Large intestine (tissue), 3 donors: Measurements from ENCODE around the gene EGR4. TPM values are rescaled to one million over a fixed set of nuclear protein-coding genes. Genes with fewer than 3 reads are reported as not detected.

ENCODE experiments used
- DNase-seq, 2 donors: peaks; one replicate each; pipeline versions ENCODE4 v3.0.0 to v3.0.0-alpha.2; 2013
- H3K27ac ChIP-seq: one replicate; pipeline ENCODE4 v1.5.1; 2013; ENCODE audit warnings: low read length
- H3K27me3 ChIP-seq: 2 replicates; pipeline ENCODE4 v1.6.1; 2013; ENCODE audit warnings: low read length; ENCODE audit not compliant: control insufficient read depth, insufficient read depth
- H3K36me3 ChIP-seq: 2 replicates; pipeline ENCODE4 v1.6.1; 2013; ENCODE audit warnings: low read length; ENCODE audit not compliant: control insufficient read depth, insufficient read depth
- H3K4me1 ChIP-seq: one replicate; pipeline ENCODE4 v1.6.1; 2013; ENCODE audit warnings: low read length; ENCODE audit not compliant: control insufficient read depth, insufficient read depth
- H3K4me3 ChIP-seq: one replicate; pipeline ENCODE4 v1.5.1; 2013; ENCODE audit warnings: low read length
- H3K9me3 ChIP-seq: one replicate; pipeline ENCODE4 v1.6.1; 2013; ENCODE audit warnings: mild to moderate bottlenecking, low read depth, low read length, moderate library complexity; ENCODE audit not compliant: control insufficient read depth
- WGBS: methylation state at CpG from one replicate; pipeline ENCODE4 v1.1.5; 2013; ENCODE audit warnings: low lambda C conversion rate; ENCODE audit not compliant: insufficient coverage; 5-methylcytosine and 5-hydroxymethylcytosine counted together
- polyA plus RNA-seq: library from polyadenylated mRNA; unstranded; fragments of 120-200 nt; gene quantifications from one replicate; pipeline ENCODE4 v1.2.1, GENCODE V29; 2013

EGR4 gene
- polyA plus RNA-seq, 1 donor = 0.04 TPM

GRCh38 chr2:73291093-73291460, 2.3 kb downstream of the EGR4 start:
- Histone ChIP-seq H3K27me3 (peaks cover 90% of the 10 kb centered on the region), H3K4me1 (peaks cover 7% of the 10 kb centered on the region), H3K36me3 (no peaks in the 10 kb centered on the region), H3K27ac (no peak overlapping the region), H3K9me3 (peaks cover 17% of the 10 kb centered on the region), H3K4me3 (no peak overlapping the region)
- peak; percentile 40 to 74 for DNase-seq
- WGBS = no CpG with 5 or more reads among the region's 34 CpGs

DNA sequence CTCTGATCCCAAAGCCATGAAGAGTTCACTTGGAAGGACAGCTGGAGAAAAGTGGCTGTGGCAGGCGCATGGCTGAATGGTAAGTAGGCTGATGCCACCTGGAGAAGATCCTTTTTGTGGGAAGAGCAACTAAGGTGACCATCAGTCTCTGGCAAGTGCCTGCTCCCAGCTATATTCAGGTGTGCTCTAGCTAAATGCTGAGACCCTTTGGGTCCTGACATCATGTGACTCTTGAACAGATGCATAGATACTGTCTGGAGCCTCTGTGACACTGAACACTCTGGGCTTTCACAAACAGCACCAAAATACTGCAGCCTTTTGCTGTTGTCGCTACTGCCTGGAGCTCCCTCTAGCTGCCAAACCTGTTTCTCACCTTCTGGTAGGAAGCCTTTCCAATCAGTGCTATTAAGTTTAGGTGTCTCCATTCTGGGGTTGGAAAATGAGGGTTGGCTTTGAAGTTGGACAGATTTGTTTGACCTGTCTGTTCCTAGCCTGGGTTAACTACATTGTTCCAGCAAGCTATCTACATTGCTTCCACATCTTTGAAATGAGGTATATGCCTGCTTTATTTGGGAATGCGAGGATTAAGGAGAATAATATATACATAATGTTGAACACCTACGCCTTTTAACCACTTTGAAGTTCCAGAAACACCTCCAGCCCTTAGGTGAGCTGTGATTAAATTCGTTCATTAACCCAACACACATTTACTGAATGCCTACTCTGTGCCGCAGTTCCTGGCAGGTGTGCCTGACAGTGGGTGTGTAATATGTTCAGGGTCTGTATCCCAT, 3.1 kb downstream of the EGR4 start:
- no peaks in the 10 kb centered on the region for H3K36me3 ChIP-seq
- H3K9me3 ChIP-seq = peaks cover 17% of the 10 kb centered on the region
- H3K27me3 ChIP-seq = peaks cover 90% of the 10 kb centered on the region
- no peak overlapping the region for H3K27ac ChIP-seq
- no peak for DNase-seq
- peaks cover 7% of the 10 kb centered on the region for H3K4me1 ChIP-seq
- no CpG with 5 or more reads among the region's 6 CpGs for WGBS
- H3K4me3 ChIP-seq = no peak overlapping the region

- peaks cover 17% of the 10 kb centered on the region for H3K9me3 ChIP-seq
- peaks cover 7% of the 10 kb centered on the region for H3K4me1 ChIP-seq
- no peak overlapping the region for H3K4me3 ChIP-seq
- H3K27me3 ChIP-seq = peaks cover 90% of the 10 kb centered on the region
- H3K27ac ChIP-seq = no peak overlapping the region
- no peak for DNase-seq
- no peaks in the 10 kb centered on the region for H3K36me3 ChIP-seq
Observed at GRCh38 chr2:73289304-73289703, 4.0 kb downstream of the EGR4 start.

DNA sequence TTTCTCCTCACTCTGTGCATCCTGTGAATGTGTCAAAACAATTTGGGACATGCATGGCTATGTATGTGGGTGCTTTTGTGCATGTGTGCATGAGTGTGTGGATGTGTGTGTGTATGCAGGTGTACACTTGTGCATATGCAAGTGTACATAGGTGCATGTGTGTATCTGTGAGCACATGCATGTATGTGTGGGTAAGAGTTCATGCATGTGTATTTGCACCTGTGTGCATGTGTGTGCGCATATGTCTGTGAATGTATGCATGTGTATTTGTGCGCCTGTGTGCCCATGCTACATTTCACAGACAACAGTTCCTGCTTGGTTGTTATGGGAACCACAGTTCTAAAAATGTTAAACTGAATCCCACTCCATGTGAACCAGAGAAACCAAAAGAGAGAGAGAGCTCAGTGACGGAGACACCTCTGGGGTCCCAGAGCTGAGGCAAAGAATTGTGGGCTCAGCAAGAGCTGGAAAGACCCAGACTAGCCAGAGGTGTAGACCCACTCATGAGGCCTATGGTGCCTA, 7.2 kb downstream of the EGR4 start:
- Histone ChIP-seq H3K4me1 (peaks cover 4% of the 10 kb centered on the region), H3K36me3 (no peaks in the 10 kb centered on the region), H3K27me3 (peaks cover 73% of the 10 kb centered on the region), H3K9me3 (no peaks in the 10 kb centered on the region), H3K27ac (no peak overlapping the region), H3K4me3 (no peak overlapping the region)
- WGBS = no CpG with 5 or more reads among the region's 3 CpGs
- DNase-seq = no peak

GRCh38 chr2:73285159-73285739, 8.1 kb downstream of the EGR4 start:
- H3K27ac ChIP-seq = no peak overlapping the region
- 80% methylated on average over 1 of the region's 5 CpGs for WGBS
- no peak for DNase-seq
- no peaks in the 10 kb centered on the region for H3K36me3 ChIP-seq
- H3K9me3 ChIP-seq = no peaks in the 10 kb centered on the region
- H3K4me3 ChIP-seq = no peak overlapping the region
- peaks cover 4% of the 10 kb centered on the region for H3K4me1 ChIP-seq
- H3K27me3 ChIP-seq = peaks cover 63% of the 10 kb centered on the region

- DNase-seq = peak in 1 of 2 donors; percentile 27
- Histone ChIP-seq H3K4me3 (peak within 1 kb of the TSS; percentile 38), H3K27ac (no peak within 1 kb of the TSS), H3K36me3 (no peaks in the 10 kb centered on the region), H3K27me3 (peaks cover 56% of the 10 kb centered on the region), H3K4me1 (peaks cover 4% of the 10 kb centered on the region), H3K9me3 (no peaks in the 10 kb centered on the region)
- WGBS = no CpG with 5 or more reads among the region's 69 CpGs
Observed at GRCh38 chr2:73284296-73285158, 8.8 kb downstream of the EGR4 start, which contains the start of gene FBXO41. FBXO41 (minus strand) TSS chr2:73284478; CDS start chr2:73269630, 14,848 bp downstream.

GRCh38 chr2:73283545-73284295, 9.6 kb downstream of the EGR4 start:
- Histone ChIP-seq H3K4me1 (peaks cover 4% of the 10 kb centered on the region), H3K9me3 (no peaks in the 10 kb centered on the region), H3K4me3 (peak overlapping the region; percentile 38), H3K27ac (no peak overlapping the region), H3K36me3 (no peaks in the 10 kb centered on the region), H3K27me3 (peaks cover 50% of the 10 kb centered on the region)
- WGBS = no CpG with 5 or more reads among the region's 43 CpGs
- DNase-seq = peak in 1 of 2 donors; percentile 17

GRCh38 chr2:73282924-73283544, 10.3 kb downstream of the EGR4 start:
- WGBS = no CpG with 5 or more reads among the region's 5 CpGs
- Histone ChIP-seq H3K4me3 (peak overlapping the region; percentile 38), H3K4me1 (peaks cover 4% of the 10 kb centered on the region)

DNA sequence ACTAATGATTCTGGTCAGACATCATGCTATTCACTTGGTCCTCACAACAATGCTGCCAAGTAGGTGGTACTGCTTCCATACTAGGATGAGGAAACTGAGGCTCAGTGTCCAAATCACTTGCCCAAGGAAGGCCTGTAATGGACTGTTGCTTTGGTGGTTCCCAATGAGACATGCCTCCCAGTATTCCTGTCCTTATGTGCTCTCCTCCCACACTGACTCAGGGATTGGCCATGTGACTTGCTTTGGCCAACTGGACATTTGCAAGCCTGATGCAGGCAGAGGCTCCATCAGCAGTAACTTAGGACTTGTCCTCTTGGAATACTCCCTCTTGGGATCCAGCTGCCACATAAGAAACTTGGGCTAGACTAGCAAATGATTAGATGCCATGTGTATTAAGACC, 12.1 kb downstream of the EGR4 start:
- Histone ChIP-seq H3K4me3 (no peak overlapping the region), H3K27me3 (peaks cover 33% of the 10 kb centered on the region), H3K27ac (no peak overlapping the region), H3K4me1 (peaks cover 4% of the 10 kb centered on the region), H3K36me3 (no peaks in the 10 kb centered on the region), H3K9me3 (no peaks in the 10 kb centered on the region)
- DNase-seq = no peak

More at GRCh38 chr2:73282924-73283544, 10.3 kb downstream of the EGR4 start:
- no peaks in the 10 kb centered on the region for H3K36me3 ChIP-seq
- no peaks in the 10 kb centered on the region for H3K9me3 ChIP-seq
- peaks cover 45% of the 10 kb centered on the region for H3K27me3 ChIP-seq
- no peak overlapping the region for H3K27ac ChIP-seq
- no peak for DNase-seq
